ENCODE measurements around the gene BSG.
"Not testable (repeated sequence)": the region's sequence is repeated elsewhere in the genome, so short reads cannot be mapped to it uniquely, and the experiment has no call there.

BSG gene

DNA sequence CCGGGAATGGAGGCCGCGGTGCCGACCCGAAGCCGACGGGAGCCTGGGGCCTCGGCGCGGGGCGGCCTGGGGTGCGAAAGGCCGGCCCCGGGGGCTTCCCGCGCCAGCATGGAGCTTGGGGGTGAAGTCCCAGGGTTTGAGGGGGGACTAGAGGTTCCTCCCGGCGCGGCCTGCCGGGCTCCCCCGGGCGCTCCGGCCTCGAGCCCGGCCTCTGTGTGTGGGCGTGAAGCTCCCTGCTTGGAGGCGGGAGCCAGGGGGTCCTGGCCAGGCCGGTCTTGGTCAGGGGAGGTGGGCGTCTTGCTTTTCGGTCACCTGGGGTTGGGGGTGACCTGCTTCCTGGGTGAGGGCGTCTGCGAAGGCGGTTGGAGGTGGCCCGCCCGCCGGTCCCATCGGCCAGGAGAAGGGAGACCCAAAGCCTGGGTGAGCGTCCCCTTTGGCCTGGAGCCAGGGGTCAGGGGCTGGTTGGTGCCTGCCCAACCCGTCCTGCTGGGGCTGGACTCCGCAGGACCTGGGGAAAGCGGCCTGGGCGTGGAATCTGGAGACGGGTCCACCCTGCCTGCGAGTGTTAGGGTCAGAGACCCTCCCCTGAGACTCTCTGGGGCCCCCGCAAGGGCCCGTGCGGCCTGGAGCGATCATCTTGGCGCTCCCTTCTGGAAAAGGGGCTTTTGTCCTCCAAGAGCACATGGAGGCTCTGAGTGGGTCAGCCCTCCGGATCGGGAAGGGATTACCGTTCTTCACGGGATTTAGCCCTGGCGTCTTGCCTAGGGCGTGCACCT, 535 bp downstream of the BSG start:
- DNase-seq (ENCODE audit: low spot score): no peak

DNA sequence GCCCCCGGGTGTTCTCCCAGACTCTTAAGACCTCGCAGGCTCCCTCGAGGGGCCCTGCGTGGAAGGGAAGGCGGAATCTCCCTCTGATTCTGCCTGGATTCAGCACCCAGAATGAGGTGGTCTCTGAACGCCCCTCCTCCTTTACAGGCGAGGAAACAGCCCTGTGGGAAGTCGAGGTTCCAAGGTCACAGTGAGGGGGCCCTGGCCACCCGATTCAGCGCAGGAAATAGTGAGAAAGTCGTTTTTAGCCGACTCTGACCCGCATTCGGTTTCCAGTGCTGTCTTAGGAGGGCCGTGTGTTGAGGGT, 1.1 kb downstream of the BSG start:
- DNase-seq (ENCODE audit: low spot score): no peak

DNA sequence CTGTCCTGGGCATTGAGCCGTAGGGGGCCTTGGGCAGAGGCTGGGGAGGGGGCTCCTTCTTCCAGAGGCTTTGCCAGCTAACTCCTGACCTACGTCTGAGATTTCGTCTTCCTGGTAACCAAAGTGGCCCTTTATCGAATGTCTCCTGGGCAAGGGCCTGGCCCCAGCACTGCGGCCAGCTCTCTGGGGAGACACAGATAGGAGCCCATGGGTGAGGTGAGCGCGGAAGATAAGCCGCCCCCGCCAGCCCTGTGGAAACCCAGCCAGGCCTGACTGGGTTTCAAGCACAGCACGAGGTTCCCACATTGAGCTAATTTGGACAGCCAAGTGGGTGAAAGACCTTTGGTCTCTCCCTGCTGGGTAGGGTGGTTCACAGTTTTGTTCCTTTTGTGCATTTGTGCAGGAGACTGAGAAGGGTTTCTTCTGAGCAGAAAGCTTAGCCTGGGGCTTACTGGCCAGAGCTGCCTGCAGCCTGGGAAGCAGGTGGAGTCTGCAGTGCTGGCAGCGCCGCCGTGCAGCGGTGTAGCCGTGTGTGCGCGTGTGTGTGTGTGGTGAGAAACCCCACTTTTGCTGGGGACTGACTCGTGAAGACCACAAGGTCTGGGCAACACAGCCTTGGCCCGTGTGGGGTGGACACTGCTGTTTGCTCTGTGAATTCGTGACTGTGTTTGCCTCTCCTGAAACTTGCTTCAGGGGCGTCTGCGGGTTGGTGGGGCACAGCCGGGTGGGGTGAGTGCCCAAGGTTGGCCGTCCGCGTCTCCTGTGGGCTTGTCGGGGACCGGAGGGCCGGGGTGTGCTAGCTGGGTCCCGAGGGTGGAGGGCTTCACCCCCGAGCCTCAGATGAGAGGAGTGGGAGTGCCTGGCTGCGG, 2.5 kb downstream of the BSG start:
- no peak for DNase-seq (ENCODE audit: low spot score)

GRCh38 chr19:575527-576506, 3.4 kb downstream of the BSG start:
- no peak for DNase-seq (ENCODE audit: low spot score)

GRCh38 chr19:576768-577438, 4.5 kb downstream of the BSG start:
- no peak for DNase-seq (ENCODE audit: low spot score)

GRCh38 chr19:577439-578392, 5.3 kb downstream of the BSG start:
- no peak for DNase-seq (ENCODE audit: low spot score)

DNA sequence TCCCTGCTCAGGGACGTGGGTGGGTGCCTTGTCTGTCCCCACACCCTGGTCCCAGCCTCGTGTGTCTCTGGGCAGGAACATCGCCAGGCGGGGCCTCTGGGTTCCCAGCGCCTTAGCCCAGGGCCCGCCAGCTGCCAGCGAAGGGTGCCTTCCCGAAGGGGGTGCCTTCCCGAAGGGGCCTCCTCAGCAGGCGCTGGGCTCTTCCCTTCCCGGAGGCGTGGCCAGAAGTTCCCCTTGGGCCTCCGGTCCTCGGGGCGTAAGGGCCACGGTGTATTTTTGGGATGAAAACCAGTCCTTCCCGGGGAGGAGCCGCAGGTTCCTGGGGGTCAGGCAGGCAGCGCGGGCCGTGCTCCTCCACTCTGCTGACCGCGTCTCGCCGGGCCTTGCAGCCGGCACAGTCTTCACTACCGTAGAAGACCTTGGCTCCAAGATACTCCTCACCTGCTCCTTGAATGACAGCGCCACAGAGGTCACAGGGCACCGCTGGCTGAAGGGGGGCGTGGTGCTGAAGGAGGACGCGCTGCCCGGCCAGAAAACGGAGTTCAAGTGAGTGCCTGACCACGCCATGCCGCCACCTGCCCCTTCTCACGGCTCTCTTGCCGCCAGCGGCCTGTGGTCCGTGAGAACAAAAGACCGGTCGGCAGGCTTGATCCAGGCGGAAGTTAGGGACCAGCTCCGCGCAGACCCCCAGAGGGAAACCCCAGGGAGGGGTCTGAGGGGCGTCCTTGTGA, 6.9 kb downstream of the BSG start:
- DNase-seq (ENCODE audit: low spot score): no peak

- no peak for DNase-seq (ENCODE audit: low spot score)
Measured at GRCh38 chr19:579842-580155, 7.4 kb downstream of the BSG start.

DNA sequence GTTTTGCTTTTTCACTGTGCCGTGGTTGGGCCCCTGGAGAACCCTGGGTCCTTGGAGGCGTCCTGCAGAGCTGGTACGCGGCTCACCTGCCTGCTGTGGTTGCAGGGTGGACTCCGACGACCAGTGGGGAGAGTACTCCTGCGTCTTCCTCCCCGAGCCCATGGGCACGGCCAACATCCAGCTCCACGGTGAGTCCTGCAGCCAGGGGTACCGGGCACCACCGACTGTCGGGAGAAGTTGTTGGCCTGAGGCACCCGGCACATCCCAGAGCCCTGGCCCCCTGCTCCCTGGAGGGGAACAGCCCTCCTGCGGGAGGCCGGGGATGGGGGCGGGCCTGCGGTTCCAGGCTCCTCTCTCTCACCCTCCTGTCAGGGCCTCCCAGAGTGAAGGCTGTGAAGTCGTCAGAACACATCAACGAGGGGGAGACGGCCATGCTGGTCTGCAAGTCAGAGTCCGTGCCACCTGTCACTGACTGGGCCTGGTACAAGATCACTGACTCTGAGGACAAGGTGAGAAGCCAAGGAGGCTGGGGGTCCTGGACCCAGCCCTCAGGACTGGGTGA, 8.0 kb downstream of the BSG start:
- no peak for DNase-seq (ENCODE audit: low spot score)

DNA sequence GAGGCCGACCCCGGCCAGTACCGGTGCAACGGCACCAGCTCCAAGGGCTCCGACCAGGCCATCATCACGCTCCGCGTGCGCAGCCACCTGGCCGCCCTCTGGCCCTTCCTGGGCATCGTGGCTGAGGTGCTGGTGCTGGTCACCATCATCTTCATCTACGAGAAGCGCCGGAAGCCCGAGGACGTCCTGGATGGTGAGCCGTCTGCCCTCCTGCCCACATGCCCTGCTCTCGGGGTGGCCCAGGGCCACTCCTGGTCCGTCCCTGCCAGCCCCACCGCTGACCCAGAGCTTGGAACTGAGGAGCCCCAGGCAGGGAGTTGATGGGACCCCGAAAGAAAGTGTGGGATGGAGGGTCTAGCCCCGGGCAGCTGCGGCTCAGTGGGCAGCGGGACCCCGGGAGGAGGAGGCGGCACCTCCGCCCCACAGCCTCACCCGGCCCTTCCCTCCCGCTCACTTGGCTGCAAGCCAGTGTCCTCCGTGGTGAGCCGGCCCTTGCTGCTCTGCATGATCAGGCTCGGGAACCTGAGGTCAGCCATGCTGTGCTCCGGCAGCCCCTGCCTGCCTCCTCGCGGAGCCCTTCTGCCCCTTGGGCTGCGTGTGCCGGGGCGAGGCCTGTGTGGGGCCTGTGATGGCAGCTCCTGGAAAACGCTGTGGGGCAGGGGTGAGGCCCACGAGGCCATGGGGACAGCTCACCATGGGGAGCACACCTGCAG, 9.2 kb downstream of the BSG start:
- no peak for DNase-seq (ENCODE audit: low spot score)

DNA sequence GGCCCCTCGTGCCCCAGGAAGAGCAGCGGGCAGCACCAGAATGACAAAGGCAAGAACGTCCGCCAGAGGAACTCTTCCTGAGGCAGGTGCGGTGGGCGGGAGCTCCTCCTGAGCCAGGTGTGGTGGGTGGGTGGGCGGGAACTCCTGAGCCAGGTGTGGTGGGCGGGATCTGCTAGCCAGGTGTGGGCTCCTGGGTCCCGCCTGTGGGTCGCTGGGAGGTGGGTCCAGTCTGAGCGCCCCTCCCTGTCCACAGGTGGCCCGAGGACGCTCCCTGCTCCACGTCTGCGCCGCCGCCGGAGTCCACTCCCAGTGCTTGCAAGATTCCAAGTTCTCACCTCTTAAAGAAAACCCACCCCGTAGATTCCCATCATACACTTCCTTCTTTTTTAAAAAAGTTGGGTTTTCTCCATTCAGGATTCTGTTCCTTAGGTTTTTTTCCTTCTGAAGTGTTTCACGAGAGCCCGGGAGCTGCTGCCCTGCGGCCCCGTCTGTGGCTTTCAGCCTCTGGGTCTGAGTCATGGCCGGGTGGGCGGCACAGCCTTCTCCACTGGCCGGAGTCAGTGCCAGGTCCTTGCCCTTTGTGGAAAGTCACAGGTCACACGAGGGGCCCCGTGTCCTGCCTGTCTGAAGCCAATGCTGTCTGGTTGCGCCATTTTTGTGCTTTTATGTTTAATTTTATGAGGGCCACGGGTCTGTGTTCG, 10.3 kb downstream of the BSG start:
- no peak for DNase-seq (ENCODE audit: low spot score)

DNA sequence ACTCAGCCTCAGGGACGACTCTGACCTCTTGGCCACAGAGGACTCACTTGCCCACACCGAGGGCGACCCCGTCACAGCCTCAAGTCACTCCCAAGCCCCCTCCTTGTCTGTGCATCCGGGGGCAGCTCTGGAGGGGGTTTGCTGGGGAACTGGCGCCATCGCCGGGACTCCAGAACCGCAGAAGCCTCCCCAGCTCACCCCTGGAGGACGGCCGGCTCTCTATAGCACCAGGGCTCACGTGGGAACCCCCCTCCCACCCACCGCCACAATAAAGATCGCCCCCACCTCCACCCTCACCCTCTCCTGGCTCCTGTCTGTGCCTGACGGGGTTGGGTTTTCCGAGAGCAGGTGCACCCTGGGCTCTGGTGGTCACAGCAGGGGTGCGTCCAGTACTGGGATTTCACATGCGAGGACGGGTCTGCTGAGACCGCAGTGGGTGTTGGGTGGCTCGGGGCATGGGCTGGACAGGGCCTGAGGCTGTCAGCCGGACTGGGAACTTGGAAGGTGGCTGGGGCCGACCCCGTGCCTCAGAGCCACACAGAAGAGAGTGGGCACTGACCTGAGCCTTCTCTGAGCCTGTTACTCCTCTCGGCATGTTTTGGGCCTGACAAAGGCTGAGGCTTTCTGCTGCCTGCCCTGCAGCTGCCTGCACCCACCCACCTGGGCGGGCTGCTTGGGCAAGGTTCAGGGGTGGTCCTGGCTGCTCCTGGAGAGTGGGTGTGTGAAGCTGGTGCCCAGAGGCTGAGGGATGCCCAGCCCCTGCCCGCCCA, 11.0 kb downstream of the BSG start:
- no peak for DNase-seq (ENCODE audit: low spot score)

DNA sequence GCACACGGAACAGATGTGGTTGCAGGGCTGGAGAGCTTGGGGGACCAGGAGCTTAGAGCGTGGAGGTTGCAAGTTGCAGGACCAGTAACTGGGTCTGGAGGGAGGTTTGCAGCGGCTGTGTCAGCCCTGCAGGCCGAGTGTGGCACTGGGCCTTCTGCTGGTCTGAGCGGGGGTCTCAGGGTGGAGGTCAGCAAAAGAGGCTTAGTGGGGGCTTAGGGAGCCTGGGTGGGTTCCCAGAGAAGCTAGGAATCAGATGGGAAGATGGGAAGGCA, 11.5 kb downstream of the BSG start:
- no peak for DNase-seq (ENCODE audit: low spot score)

GRCh38 chr19:584240-585001, 12.0 kb downstream of the BSG start:
- DNase-seq (ENCODE audit: low spot score): no peak

DNA sequence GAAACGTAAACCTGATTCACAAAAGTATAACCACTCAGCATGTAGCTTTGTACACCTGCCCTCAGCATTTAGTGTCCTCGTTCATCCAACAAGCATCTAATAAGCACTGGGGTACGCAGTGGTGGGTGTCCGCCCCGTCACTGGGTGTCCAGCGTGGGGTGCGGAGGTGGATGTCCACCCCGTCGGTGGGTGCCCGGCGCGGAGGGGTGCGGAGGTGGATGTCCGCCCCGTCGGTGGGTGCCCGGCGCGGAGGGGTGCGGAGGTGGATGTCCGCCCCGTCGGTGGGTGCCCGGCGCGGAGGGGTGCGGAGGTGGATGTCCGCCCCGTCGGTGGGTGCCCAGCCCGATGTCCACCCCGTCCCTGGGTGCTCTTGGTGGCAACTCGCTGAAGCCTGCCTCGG, 12.8 kb downstream of the BSG start:
- not testable (repeated sequence) for DNase-seq (ENCODE audit: low spot score)

DNA sequence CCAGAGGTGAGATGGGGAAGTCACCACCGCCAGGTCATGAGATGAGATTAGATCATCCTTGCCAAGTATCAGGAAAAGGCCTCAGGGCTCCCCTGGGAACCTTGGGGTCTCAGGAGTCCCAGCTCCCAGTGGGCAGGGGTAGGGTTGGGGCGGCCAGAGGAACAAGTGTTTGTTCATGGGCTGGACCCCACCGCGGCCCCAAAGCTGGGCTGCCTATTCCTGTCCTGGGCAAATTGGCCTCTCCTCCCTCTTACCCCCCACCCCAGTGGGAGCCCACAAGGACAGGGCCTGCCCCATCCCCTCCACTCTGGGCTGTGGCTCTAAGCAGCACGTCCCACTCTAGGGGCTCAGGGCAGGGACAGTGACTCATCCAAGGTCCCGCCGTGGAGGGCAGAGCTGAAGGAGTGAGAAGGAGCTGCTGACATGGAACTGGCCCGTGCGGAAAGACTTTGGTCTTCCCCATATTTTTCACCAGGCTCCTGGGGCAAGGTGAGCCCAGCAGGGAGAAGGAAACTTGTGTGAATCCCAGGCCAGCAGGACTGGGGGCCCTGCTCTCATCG, 13.2 kb downstream of the BSG start:
- DNase-seq (ENCODE audit: low spot score): no peak
